HEK293 (cell line): ENCODE measurements around the gene ZNF419.
A peak's percentile ranks its signal among the peaks of the same experiment; 100 is the strongest.

Experiments
- CTCF ChIA-PET: fragments of 350-600 bp; formaldehyde crosslinking; extraction: SDS; loops from one replicate; lab custom pipeline; 2021; ENCODE audit warnings: antibody characterized with exemption; lab: Yijun Ruan, JAX
- POLR2A ChIA-PET: fragments of 300-600 bp; formaldehyde crosslinking; extraction: SDS; loops from one replicate; lab custom pipeline; 2020; ENCODE audit warnings: antibody characterized with exemption, inconsistent platforms; lab: Yijun Ruan, JAX
- H3K27ac ChIP-seq: fragments of 200-500 bp; sonication (Bioruptor generic); 2 replicates; pipeline ENCODE4 v1.5.1; 2014; ENCODE audit warnings: low read depth, low read length, control low read depth, inconsistent platforms; ENCODE audit errors: extremely low read depth
- H3K36me3 ChIP-seq, 2 experiments: fragments of 200-500 bp in 1 of 2; sonication (Bioruptor generic) in 1 of 2; 1 replicate in 1 of 2; 2 replicates in 1 of 2; pipeline ENCODE4 v1.5.1; 2014 to 2017; ENCODE audit warnings: inconsistent platforms in 2 of 2, low read length in 2 of 2; ENCODE audit not compliant: control insufficient read depth in 2 of 2, insufficient read depth in 1 of 2
- H3K4me1 ChIP-seq: fragments of 200-500 bp; sonication (Bioruptor generic); 2 replicates; pipeline ENCODE4 v1.5.1; 2014; ENCODE audit warnings: mild to moderate bottlenecking, low read length, inconsistent platforms; ENCODE audit not compliant: control insufficient read depth, insufficient read depth
- H3K4me3 ChIP-seq: 2 replicates; pipeline ENCODE4 v1.5.1; 2011; ENCODE audit warnings: low read depth, mild to moderate bottlenecking, control low read depth, low read length, moderate library complexity
- H3K9me3 ChIP-seq: fragments of 200-500 bp; sonication (Bioruptor generic); 2 replicates; pipeline ENCODE4 v1.5.1; 2014; ENCODE audit warnings: low read depth, low read length, inconsistent platforms; ENCODE audit not compliant: control insufficient read depth, insufficient read depth
- BCL6B ChIP-seq: fragments of 450-650 bp; formaldehyde crosslinking; IDR thresholded peaks from 2 replicates; pipeline ENCODE4 v1.5.1; 2017; ENCODE audit warnings: missing biosample characterization, missing genetic modification characterization
- CTCF ChIP-seq: fragments of 450-650 bp; formaldehyde crosslinking; IDR thresholded peaks from 2 replicates; pipeline ENCODE4 v1.5.1; 2016; ENCODE audit warnings: missing biosample characterization, missing genetic modification characterization
- KLF1 ChIP-seq: fragments of 450-650 bp; formaldehyde crosslinking; IDR thresholded peaks from 2 replicates; pipeline ENCODE4 v1.5.1; 2016; ENCODE audit warnings: missing biosample characterization, missing genetic modification characterization
- KLF16 ChIP-seq: fragments of 450-650 bp; formaldehyde crosslinking; IDR thresholded peaks from 2 replicates; pipeline ENCODE4 v1.5.1; 2017; ENCODE audit warnings: missing biosample characterization, missing genetic modification characterization
- MZF1 ChIP-seq: fragments of 450-650 bp; formaldehyde crosslinking; IDR thresholded peaks from 2 replicates; pipeline ENCODE4 v1.5.1; 2017; ENCODE audit warnings: missing biosample characterization, missing genetic modification characterization, borderline replicate concordance
- OSR2 ChIP-seq: fragments of 450-650 bp; formaldehyde crosslinking; IDR thresholded peaks from 2 replicates; pipeline ENCODE4 v1.5.1; 2016; ENCODE audit warnings: missing biosample characterization, missing genetic modification characterization
- PATZ1 ChIP-seq: fragments of 450-650 bp; formaldehyde crosslinking; IDR thresholded peaks from 2 replicates; pipeline ENCODE4 v1.5.1; 2016; ENCODE audit warnings: missing biosample characterization, missing genetic modification characterization
- SCRT1 ChIP-seq: fragments of 450-650 bp; formaldehyde crosslinking; IDR thresholded peaks from 2 replicates; pipeline ENCODE4 v1.5.1; 2016; ENCODE audit warnings: missing biosample characterization, missing genetic modification characterization, borderline replicate concordance
- SETDB1 ChIP-seq: IDR thresholded peaks from one replicate; pipeline ENCODE4 v1.6.1; 2017; ENCODE audit warnings: mild to moderate bottlenecking, low read length, moderate library complexity, mixed read lengths; ENCODE audit not compliant: insufficient read length
- TRIM28 ChIP-seq: IDR thresholded peaks from 2 replicates; pipeline ENCODE4 v1.6.1; 2011; ENCODE audit warnings: low read length, control low read depth, borderline replicate concordance
- ZBTB48 ChIP-seq: fragments of 450-650 bp; formaldehyde crosslinking; IDR thresholded peaks from 2 replicates; pipeline ENCODE4 v1.5.1; 2016; ENCODE audit warnings: missing biosample characterization, missing genetic modification characterization
- ZNF157 ChIP-seq: fragments of 450-650 bp; formaldehyde crosslinking; IDR thresholded peaks from 2 replicates; pipeline ENCODE4 v1.5.1; 2016; ENCODE audit warnings: missing biosample characterization, missing genetic modification characterization
- ZNF23 ChIP-seq: fragments of 450-650 bp; formaldehyde crosslinking; IDR thresholded peaks from 2 replicates; pipeline ENCODE4 v1.5.1; 2016; ENCODE audit warnings: missing biosample characterization, missing genetic modification characterization, borderline replicate concordance
- ZNF266 ChIP-seq: fragments of 450-650 bp; formaldehyde crosslinking; IDR thresholded peaks from 2 replicates; pipeline ENCODE4 v1.5.1; 2016; ENCODE audit warnings: missing biosample characterization, missing genetic modification characterization, low read depth
- ZNF292 ChIP-seq: fragments of 450-650 bp; formaldehyde crosslinking; IDR thresholded peaks from 2 replicates; pipeline ENCODE4 v1.5.1; 2016; ENCODE audit warnings: low read depth, missing biosample characterization, missing genetic modification characterization, borderline replicate concordance
- ZNF335 ChIP-seq: fragments of 450-650 bp; formaldehyde crosslinking; conservative IDR thresholded peaks from 2 replicates; pipeline ENCODE4 v1.5.1; 2016; ENCODE audit warnings: missing biosample characterization, missing genetic modification characterization
- ZNF404 ChIP-seq: fragments of 450-650 bp; formaldehyde crosslinking; IDR thresholded peaks from 2 replicates; pipeline ENCODE4 v1.5.1; 2017; ENCODE audit warnings: missing biosample characterization, missing genetic modification characterization
- ZNF416 ChIP-seq: fragments of 450-650 bp; formaldehyde crosslinking; IDR thresholded peaks from 2 replicates; pipeline ENCODE4 v1.5.1; 2016; ENCODE audit warnings: missing biosample characterization, missing genetic modification characterization
- ZNF548 ChIP-seq: fragments of 450-650 bp; formaldehyde crosslinking; IDR thresholded peaks from 2 replicates; pipeline ENCODE4 v1.5.1; 2016; ENCODE audit warnings: missing biosample characterization, missing genetic modification characterization
- ZNF645 ChIP-seq: fragments of 450-650 bp; formaldehyde crosslinking; IDR thresholded peaks from 2 replicates; pipeline ENCODE4; 2016; ENCODE audit warnings: missing biosample characterization, missing genetic modification characterization
- ZNF654 ChIP-seq: fragments of 450-650 bp; formaldehyde crosslinking; IDR thresholded peaks from 2 replicates; pipeline ENCODE4 v1.5.1; 2016; ENCODE audit warnings: low read depth, missing biosample characterization, missing genetic modification characterization
- ZNF707 ChIP-seq: fragments of 450-650 bp; formaldehyde crosslinking; IDR thresholded peaks from 2 replicates; pipeline ENCODE4 v1.5.1; 2016; ENCODE audit warnings: missing biosample characterization, missing genetic modification characterization
- ZNF830 ChIP-seq: fragments of 450-650 bp; IDR thresholded peaks from 2 replicates; pipeline ENCODE4 v1.5.0; 2018; ENCODE audit warnings: missing biosample characterization, missing genetic modification characterization, low read depth, mild to moderate bottlenecking, moderate library complexity
- TF ChIP-seq, protein P1 (sequence below): fragments of 450-650 bp; formaldehyde crosslinking; IDR thresholded peaks from 2 replicates; pipeline ENCODE4 v1.5.1; 2016; ENCODE audit warnings: missing biosample characterization, missing genetic modification characterization

Gene ZNF419

GRCh38 chr19:57465680-57466381 is 21.7 kb upstream of the ZNF419 start:
- Histone ChIP-seq H3K36me3 (peaks cover 0 to 19% of the 10 kb centered on the region in 2 experiments; a peak in 2 of 3 replicates), H3K4me1 (no peaks in the 10 kb centered on the region), H3K27ac (no peak overlapping the region), H3K4me3 (no peak overlapping the region), H3K9me3 (peaks cover 15% of the 10 kb centered on the region)
- ChIA-PET CTCF (interaction anchor here (0.6 to 2.2 kb wide), 15 partner anchors 11 to 798 kb away, joined by 3 to 6 read pairs (median 4); partner anchors contain the start of genes ZNF329, ZNF586 and ZNF772), POLR2A (interaction anchor here (0.8 to 1.0 kb wide), 2 partner anchors 199 to 693 kb away, joined by 3 read pairs; no protein-coding TSS in a partner anchor)
- TF ChIP-seq ZNF654 (peak; percentile 38), TRIM28 (peak; percentile 33; the same call in 1 of the 2 replicates), ZBTB48 (tag by site-specific recombination) (no peak), SETDB1 (peak; percentile 34), ZNF548 (tag by site-specific recombination) (no peak)

GRCh38 chr19:57466489-57466888 is 21.1 kb upstream of the ZNF419 start:
- Histone ChIP-seq H3K9me3 (peaks cover 19% of the 10 kb centered on the region), H3K27ac (no peak overlapping the region)
- TF ChIP-seq ZNF335 (tag by site-specific recombination), result no peak
- TF ChIP-seq PATZ1 (tag by site-specific recombination), result no peak
- no peak for TF ChIP-seq ZNF157 (tag by site-specific recombination)
- TF ChIP-seq BCL6B (tag by site-specific recombination), result no peak
- no peak for TF ChIP-seq ZNF830 (tag by site-specific recombination)
- no peak for TF ChIP-seq KLF16
- TF ChIP-seq ZNF645 (tag by site-specific recombination), result no peak
- no peak for TF ChIP-seq SCRT1 (tag by site-specific recombination)
- TF ChIP-seq OSR2 (tag by site-specific recombination), result no peak
- no peak for TF ChIP-seq ZNF404
- no peak for TF ChIP-seq ZNF707 (tag by site-specific recombination)
- TF ChIP-seq KLF1 (tag by site-specific recombination), result no peak
- TF ChIP-seq MZF1 (tag by site-specific recombination), result no peak
- TF ChIP-seq, protein P1, sequence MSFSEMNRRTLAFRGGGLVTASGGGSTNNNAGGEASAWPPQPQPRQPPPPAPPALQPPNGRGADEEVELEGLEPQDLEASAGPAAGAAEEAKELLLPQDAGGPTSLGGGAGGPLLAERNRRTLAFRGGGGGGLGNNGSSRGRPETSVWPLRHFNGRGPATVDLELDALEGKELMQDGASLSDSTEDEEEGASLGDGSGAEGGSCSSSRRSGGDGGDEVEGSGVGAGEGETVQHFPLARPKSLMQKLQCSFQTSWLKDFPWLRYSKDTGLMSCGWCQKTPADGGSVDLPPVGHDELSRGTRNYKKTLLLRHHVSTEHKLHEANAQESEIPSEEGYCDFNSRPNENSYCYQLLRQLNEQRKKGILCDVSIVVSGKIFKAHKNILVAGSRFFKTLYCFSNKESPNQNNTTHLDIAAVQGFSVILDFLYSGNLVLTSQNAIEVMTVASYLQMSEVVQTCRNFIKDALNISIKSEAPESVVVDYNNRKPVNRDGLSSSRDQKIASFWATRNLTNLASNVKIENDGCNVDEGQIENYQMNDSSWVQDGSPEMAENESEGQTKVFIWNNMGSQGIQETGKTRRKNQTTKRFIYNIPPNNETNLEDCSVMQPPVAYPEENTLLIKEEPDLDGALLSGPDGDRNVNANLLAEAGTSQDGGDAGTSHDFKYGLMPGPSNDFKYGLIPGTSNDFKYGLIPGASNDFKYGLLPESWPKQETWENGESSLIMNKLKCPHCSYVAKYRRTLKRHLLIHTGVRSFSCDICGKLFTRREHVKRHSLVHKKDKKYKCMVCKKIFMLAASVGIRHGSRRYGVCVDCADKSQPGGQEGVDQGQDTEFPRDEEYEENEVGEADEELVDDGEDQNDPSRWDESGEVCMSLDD (tag by site-specific recombination), result no peak
- TF ChIP-seq CTCF (tag by site-specific recombination), result no peak
- no peak for TF ChIP-seq ZNF266 (tag by site-specific recombination)
- TF ChIP-seq ZNF292 (tag by site-specific recombination), result no peak
- TF ChIP-seq ZNF548 (tag by site-specific recombination), result no peak
- TF ChIP-seq ZNF416 (tag by site-specific recombination), result no peak
- TF ChIP-seq ZNF23 (tag by site-specific recombination), result no peak
- TF ChIP-seq, all 188 proteins: peak for 0
- ChIA-PET CTCF (interaction anchor here (1.3 kb wide), 1 partner anchor 11 kb away, joined by 3 read pairs; the partner anchor contains the start of gene ZNF772), POLR2A (no interaction called here)
- H3K36me3 ChIP-seq, result peaks cover 0 to 21% of the 10 kb centered on the region in 2 experiments; a peak in 2 of 3 replicates
- H3K4me3 ChIP-seq, result no peak overlapping the region
- H3K4me1 ChIP-seq, result no peaks in the 10 kb centered on the region
